Measurements from ENCODE around the gene TMEM33.

DNA sequence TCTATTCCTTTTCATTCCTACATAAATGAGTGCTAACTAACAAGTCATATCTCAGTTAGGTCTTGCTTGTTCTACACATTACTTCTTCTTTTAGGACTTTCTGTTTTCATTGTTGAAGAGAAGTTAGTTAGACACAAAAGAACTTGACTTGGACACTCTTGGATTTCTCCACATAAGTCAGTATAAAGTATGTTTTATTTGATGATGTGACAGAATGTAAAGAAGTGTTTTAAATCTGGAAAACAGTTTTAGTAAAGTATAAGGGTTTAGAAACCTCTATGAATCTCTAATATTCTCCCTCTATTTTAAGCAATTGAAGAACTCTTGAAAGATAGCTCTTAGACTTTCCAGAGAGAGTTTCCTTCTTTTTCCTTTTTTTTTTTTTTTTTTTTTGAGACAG is 38.6 kb upstream of the TMEM33 start:
- TF ChIP-seq, protein P1, sequence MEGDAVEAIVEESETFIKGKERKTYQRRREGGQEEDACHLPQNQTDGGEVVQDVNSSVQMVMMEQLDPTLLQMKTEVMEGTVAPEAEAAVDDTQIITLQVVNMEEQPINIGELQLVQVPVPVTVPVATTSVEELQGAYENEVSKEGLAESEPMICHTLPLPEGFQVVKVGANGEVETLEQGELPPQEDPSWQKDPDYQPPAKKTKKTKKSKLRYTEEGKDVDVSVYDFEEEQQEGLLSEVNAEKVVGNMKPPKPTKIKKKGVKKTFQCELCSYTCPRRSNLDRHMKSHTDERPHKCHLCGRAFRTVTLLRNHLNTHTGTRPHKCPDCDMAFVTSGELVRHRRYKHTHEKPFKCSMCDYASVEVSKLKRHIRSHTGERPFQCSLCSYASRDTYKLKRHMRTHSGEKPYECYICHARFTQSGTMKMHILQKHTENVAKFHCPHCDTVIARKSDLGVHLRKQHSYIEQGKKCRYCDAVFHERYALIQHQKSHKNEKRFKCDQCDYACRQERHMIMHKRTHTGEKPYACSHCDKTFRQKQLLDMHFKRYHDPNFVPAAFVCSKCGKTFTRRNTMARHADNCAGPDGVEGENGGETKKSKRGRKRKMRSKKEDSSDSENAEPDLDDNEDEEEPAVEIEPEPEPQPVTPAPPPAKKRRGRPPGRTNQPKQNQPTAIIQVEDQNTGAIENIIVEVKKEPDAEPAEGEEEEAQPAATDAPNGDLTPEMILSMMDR (IDR thresholded peaks at IDR 0.05) = no peak
- TF ChIP-seq JUNB (IDR thresholded peaks at IDR 0.05) (no peak), RFX5 (IDR thresholded peaks at IDR 0.05) (no peak), TP53 (CRISPR knock-in tag; IDR thresholded peaks at IDR 0.05) (no peak), NFE2L2 (conservative IDR thresholded peaks at IDR 0.05; ENCODE audit: low read length) (no peak), RAD21 (conservative IDR thresholded peaks at IDR 0.05 in 1 of 2, IDR thresholded peaks at IDR 0.05 in 1 of 2) (no peak), NPAS2 (CRISPR knock-in tag; IDR thresholded peaks at IDR 0.05; ENCODE audit: borderline replicate concordance) (no peak), EP300 (IDR thresholded peaks at IDR 0.05) (no peak), POLR2A (IDR thresholded peaks at IDR 0.05; ENCODE audit: low read length) (no peak), CHD2 (IDR thresholded peaks at IDR 0.05; ENCODE audit: low read length, partially characterized antibody) (no peak)
- TF ChIP-seq, protein P2, sequence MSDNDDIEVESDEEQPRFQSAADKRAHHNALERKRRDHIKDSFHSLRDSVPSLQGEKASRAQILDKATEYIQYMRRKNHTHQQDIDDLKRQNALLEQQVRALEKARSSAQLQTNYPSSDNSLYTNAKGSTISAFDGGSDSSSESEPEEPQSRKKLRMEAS (IDR thresholded peaks at IDR 0.05) = no peak
- TF ChIP-seq, protein P3, sequence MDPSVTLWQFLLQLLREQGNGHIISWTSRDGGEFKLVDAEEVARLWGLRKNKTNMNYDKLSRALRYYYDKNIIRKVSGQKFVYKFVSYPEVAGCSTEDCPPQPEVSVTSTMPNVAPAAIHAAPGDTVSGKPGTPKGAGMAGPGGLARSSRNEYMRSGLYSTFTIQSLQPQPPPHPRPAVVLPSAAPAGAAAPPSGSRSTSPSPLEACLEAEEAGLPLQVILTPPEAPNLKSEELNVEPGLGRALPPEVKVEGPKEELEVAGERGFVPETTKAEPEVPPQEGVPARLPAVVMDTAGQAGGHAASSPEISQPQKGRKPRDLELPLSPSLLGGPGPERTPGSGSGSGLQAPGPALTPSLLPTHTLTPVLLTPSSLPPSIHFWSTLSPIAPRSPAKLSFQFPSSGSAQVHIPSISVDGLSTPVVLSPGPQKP (IDR thresholded peaks at IDR 0.05; ENCODE audit: low read depth, low read length) = no peak
- TF ChIP-seq, protein P4, sequence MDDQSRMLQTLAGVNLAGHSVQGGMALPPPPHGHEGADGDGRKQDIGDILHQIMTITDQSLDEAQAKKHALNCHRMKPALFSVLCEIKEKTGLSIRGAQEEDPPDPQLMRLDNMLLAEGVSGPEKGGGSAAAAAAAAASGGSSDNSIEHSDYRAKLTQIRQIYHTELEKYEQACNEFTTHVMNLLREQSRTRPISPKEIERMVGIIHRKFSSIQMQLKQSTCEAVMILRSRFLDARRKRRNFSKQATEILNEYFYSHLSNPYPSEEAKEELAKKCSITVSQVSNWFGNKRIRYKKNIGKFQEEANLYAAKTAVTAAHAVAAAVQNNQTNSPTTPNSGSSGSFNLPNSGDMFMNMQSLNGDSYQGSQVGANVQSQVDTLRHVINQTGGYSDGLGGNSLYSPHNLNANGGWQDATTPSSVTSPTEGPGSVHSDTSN (IDR thresholded peaks at IDR 0.05) = no peak
